B cell (primary cell): Measurements from ENCODE around the gene CALHM1. TPM values are rescaled to one million over a fixed set of nuclear protein-coding genes. Genes with fewer than 3 reads are reported as not detected.

Experiments
- ATAC-seq: fragments of 200-7000 bp; cut with Tn5 transposase; one replicate; pipeline ENCODE4 v1.10.0; 2021; ENCODE audit warnings: low read depth, mild to moderate bottlenecking, moderate number of reproducible peaks, moderate library complexity
- CTCF ChIA-PET: fragments of 350-600 bp; sonication (Branson Sonifier 250); formaldehyde crosslinking; loops from one replicate; lab custom pipeline; 2021; ENCODE audit warnings: antibody characterized with exemption, inconsistent platforms; lab: Charles Lee
- POLR2A ChIA-PET: fragments of 350-600 bp; sonication (Branson Sonifier 250); formaldehyde crosslinking; loops from one replicate; lab custom pipeline; 2021; ENCODE audit warnings: antibody characterized with exemption; lab: Charles Lee
- DNase-seq: peaks from one replicate; pipeline ENCODE4 v3.0.0; 2013
- H2AFZ ChIP-seq: 2 replicates; pipeline ENCODE4 v1.6.1; 2012; ENCODE audit warnings: mild to moderate bottlenecking, low read depth, low read length; ENCODE audit not compliant: insufficient read depth, poor library complexity, severe bottlenecking
- H3K27ac ChIP-seq, 2 donors: 1 replicate in 1 of 2; 2 replicates in 1 of 2; pipeline ENCODE4 v1.5.1; 2012 to 2013; ENCODE audit warnings: low read length in 2 of 2, mild to moderate bottlenecking in 2 of 2, moderate library complexity in 1 of 2
- H3K27me3 ChIP-seq, 4 experiments: fragments of 200-600 bp in 1 of 4; sonication (generic) in 1 of 4; replicated peaks in 1 of 4; 1 replicate in 2 of 4; 2 replicates in 2 of 4; pipeline versions ENCODE4 v1.6.1 to v1.7.0; 2013 to 2016; ENCODE audit warnings: low read length in 3 of 4, mild to moderate bottlenecking in 2 of 4, mixed read lengths in 1 of 4, moderate library complexity in 1 of 4; ENCODE audit not compliant: insufficient read depth in 4 of 4, control insufficient read depth in 3 of 4; ENCODE audit errors: control extremely low read depth in 1 of 4
- H3K36me3 ChIP-seq, 2 experiments: replicated peaks in 1 of 2; 1 replicate in 1 of 2; 2 replicates in 1 of 2; pipeline versions ENCODE4 v1.6.1 to v1.7.1; 2013; ENCODE audit warnings: low read length in 1 of 2; ENCODE audit not compliant: insufficient read depth in 2 of 2, control insufficient read depth in 1 of 2; ENCODE audit errors: control extremely low read depth in 1 of 2, extremely low read depth in 1 of 2
- H3K4me1 ChIP-seq, 2 donors: fragments of 200-600 bp in 1 of 2; sonication (generic) in 1 of 2; 1 replicate in 1 of 2; 2 replicates in 1 of 2; pipeline versions ENCODE4 v1.5.1 to v1.6.1; 2013 to 2017; ENCODE audit warnings: low read length in 2 of 2; ENCODE audit not compliant: control insufficient read depth in 2 of 2, insufficient read depth in 2 of 2
- H3K4me2 ChIP-seq: replicated peaks from 2 replicates; pipeline ENCODE3; 2012; ENCODE audit warnings: mild to moderate bottlenecking, low read depth, low read length; ENCODE audit not compliant: poor library complexity, severe bottlenecking
- H3K4me3 ChIP-seq, 5 experiments: fragments of 200-600 bp in 1 of 5; sonication (generic) in 1 of 5; 1 replicate in 3 of 5; 2 replicates in 2 of 5; pipeline versions ENCODE4 v1.5.1 to v1.7.0; 2011 to 2016; ENCODE audit warnings: low read length in 4 of 5, mild to moderate bottlenecking in 4 of 5, low read depth in 2 of 5, control low read depth in 1 of 5, moderate library complexity in 1 of 5; ENCODE audit not compliant: insufficient read depth in 1 of 5; ENCODE audit errors: control extremely low read depth in 1 of 5, extremely low read depth in 1 of 5
- H3K79me2 ChIP-seq: fragments of 200-600 bp; sonication (generic); one replicate; pipeline ENCODE4 v1.6.0; 2016; ENCODE audit warnings: low read length; ENCODE audit not compliant: control insufficient read depth, insufficient read depth
- H3K9ac ChIP-seq: fragments of 200-600 bp; sonication (generic); 2 replicates; pipeline ENCODE4 v1.6.1; 2017; ENCODE audit warnings: mild to moderate bottlenecking, low read length, moderate library complexity
- H3K9me3 ChIP-seq, 3 donors: one replicate each; pipeline versions ENCODE4 v1.6.1 to v1.7.1; 2013; ENCODE audit warnings: low read length in 2 of 3; ENCODE audit not compliant: control insufficient read depth in 2 of 3, insufficient read depth in 1 of 3; ENCODE audit errors: control extremely low read depth in 1 of 3
- H4K20me1 ChIP-seq: 2 replicates; pipeline ENCODE4 v1.6.0; 2012; ENCODE audit warnings: mild to moderate bottlenecking, low read length; ENCODE audit not compliant: insufficient read depth, control insufficient read depth, poor library complexity, severe bottlenecking
- H3K27ac Mint-ChIP-seq: one replicate; pipeline ENCODE4 v1.8.0; 2021; ENCODE audit warnings: mixed read lengths
- H3K27me3 Mint-ChIP-seq: one replicate; pipeline ENCODE4 v1.8.0; 2021; ENCODE audit warnings: mixed read lengths
- H3K4me1 Mint-ChIP-seq: one replicate; pipeline ENCODE4 v1.8.0; 2021; ENCODE audit warnings: mixed read lengths
- H3K4me3 Mint-ChIP-seq: one replicate; pipeline ENCODE4 v1.8.0; 2021; ENCODE audit warnings: mixed read lengths
- H3K9me3 Mint-ChIP-seq: one replicate; pipeline ENCODE4 v1.8.0; 2022; ENCODE audit warnings: mixed read lengths; ENCODE audit not compliant: insufficient read depth
- EZH2 ChIP-seq: IDR thresholded peaks from 2 replicates; pipeline ENCODE4 v1.6.1; 2012; ENCODE audit warnings: borderline replicate concordance, low read depth, mild to moderate bottlenecking, moderate library complexity, low read length; ENCODE audit not compliant: insufficient read depth, poor library complexity, severe bottlenecking
- WGBS: methylation state at CpG from one replicate; pipeline ENCODE4 v1.1.5; 2013; ENCODE audit warnings: missing lambda C conversion rate; ENCODE audit not compliant: insufficient coverage; 5-methylcytosine and 5-hydroxymethylcytosine counted together
- intact Hi-C: fragments of 100-400 bp; cut with micrococcal nuclease; formaldehyde crosslinking; loops from one replicate; pipeline ENCODE4 v1.10.0; 2022
- polyA plus RNA-seq: library from polyadenylated mRNA; depleted of rRNA; stranded (reverse); fragments of >200 nt; gene quantifications from 2 replicates; pipeline ENCODE4 v1.2.3, GENCODE V29; 2012
- total RNA-seq, 2 donors: library from RNA; stranded (reverse); fragments of 120-200 nt in 1 of 2; gene quantifications; 1 replicate in 1 of 2; 2 replicates in 1 of 2; pipeline versions ENCODE4 v1.2.3 to v1.2.4, GENCODE V29; 2013 to 2022
- TF ChIP-seq, protein P1 (sequence below): fragments of 200-600 bp; IDR thresholded peaks from one replicate; pipeline ENCODE4 v1.8.0; 2022; ENCODE audit warnings: antibody characterized with exemption, mild to moderate bottlenecking

CALHM1 gene
- total and polyA plus RNA-seq, 2 donors (not counting 1 experiment from before 2014, with no cell fraction given) = 0.16 to 0.34 TPM

DNA sequence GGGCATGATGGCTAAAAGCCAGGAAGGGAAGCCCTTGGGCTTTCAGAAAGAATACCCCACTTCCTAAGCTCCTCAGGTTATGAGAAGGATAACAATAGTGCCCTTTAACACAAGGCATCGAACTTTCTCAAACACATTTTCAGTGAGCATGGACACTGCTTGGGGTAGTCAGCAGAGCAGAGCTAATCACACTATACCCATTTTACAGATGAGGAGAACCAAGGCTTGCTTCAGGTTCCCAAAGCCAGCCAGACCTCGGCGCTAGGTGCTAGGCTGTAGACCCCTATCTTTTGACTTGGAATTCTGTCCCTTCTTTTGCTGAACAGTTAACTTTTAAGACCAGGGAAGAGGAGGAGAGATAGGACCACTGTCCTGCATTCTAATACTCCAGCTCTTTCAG, 36.6 kb upstream of the CALHM1 start:
- Histone ChIP-seq H3K4me3 (no peak overlapping the region), H3K9me3 (peaks cover 0 to 2% (median 0%) of the 10 kb centered on the region in 3 donors), H3K9ac (no peak overlapping the region), H2AFZ (no peak overlapping the region), H3K4me2 (no peak overlapping the region), H3K36me3 (no peaks in the 10 kb centered on the region), H3K4me1 (peaks cover 24 to 25% of the 10 kb centered on the region in 2 donors), H3K27ac (no peak overlapping the region), H4K20me1 (no peaks in the 10 kb centered on the region), H3K27me3 (peaks cover 0 to 40% (median 25%) of the 10 kb centered on the region in 4 experiments), H3K79me2 (no peaks in the 10 kb centered on the region)
- DNase-seq (no peak), ATAC-seq (no peak)
- 83% methylated on average over 1 of the region's 3 CpGs for WGBS
- Mint-ChIP-seq H3K27me3 (peaks cover 60% of the 10 kb centered on the region), H3K4me1 (peaks cover 30% of the 10 kb centered on the region), H3K9me3 (no peaks in the 10 kb centered on the region), H3K4me3 (peak overlapping the region; percentile 80), H3K27ac (no peak overlapping the region)
- intact Hi-C loops = no loop called here
- POLR2A ChIA-PET = interaction anchor here (0.6 kb wide), 1 partner anchor 69 kb away, joined by 8 read pairs; no protein-coding TSS in a partner anchor
- TF ChIP-seq, protein P1, sequence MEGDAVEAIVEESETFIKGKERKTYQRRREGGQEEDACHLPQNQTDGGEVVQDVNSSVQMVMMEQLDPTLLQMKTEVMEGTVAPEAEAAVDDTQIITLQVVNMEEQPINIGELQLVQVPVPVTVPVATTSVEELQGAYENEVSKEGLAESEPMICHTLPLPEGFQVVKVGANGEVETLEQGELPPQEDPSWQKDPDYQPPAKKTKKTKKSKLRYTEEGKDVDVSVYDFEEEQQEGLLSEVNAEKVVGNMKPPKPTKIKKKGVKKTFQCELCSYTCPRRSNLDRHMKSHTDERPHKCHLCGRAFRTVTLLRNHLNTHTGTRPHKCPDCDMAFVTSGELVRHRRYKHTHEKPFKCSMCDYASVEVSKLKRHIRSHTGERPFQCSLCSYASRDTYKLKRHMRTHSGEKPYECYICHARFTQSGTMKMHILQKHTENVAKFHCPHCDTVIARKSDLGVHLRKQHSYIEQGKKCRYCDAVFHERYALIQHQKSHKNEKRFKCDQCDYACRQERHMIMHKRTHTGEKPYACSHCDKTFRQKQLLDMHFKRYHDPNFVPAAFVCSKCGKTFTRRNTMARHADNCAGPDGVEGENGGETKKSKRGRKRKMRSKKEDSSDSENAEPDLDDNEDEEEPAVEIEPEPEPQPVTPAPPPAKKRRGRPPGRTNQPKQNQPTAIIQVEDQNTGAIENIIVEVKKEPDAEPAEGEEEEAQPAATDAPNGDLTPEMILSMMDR = no peak
- no peak for TF ChIP-seq EZH2
- CTCF ChIA-PET = interaction anchor here (1.3 to 1.9 kb wide), 3 partner anchors 10 to 78 kb away, joined by 3 to 7 read pairs (median 4); no protein-coding TSS in a partner anchor
